ENCODE data around the gene COL20A1.

COL20A1 gene

DNA sequence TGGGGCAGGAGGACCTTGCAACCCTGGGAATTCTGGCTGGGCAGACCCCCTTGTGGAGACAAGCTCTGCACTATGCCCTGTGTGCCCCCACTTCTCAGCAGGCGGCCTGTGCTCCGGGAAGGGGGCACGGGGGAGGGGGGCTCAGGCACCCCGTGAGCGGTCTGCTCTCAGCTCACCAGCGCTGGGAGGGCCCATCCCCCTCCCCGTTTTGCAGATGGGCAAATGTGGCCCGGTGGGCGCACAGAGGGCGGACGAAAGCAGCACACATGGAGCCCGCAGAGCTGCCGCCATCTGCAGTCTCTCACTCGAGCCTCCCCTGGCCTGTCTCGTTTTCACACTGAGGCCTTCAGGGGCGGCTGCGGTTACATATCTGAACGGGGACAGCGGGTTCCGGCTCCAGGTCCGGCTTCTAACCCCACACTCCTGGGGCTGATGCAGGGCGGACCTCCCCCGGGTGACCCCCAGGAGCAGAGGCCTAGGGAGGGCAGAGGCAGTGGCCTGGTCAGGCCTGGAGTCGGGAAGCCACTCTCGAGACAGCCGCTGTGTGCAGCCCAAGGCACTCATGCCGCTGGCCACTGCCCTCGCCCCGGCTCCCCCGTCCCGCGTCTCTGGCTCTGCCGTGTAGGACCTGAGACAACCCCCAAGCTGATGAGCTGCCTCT is 54.2 kb downstream of the COL20A1 start:
- DNase-seq (ENCODE audit: low read depth in 3 of 3, low spot score in 1 of 3) = no peak

DNA sequence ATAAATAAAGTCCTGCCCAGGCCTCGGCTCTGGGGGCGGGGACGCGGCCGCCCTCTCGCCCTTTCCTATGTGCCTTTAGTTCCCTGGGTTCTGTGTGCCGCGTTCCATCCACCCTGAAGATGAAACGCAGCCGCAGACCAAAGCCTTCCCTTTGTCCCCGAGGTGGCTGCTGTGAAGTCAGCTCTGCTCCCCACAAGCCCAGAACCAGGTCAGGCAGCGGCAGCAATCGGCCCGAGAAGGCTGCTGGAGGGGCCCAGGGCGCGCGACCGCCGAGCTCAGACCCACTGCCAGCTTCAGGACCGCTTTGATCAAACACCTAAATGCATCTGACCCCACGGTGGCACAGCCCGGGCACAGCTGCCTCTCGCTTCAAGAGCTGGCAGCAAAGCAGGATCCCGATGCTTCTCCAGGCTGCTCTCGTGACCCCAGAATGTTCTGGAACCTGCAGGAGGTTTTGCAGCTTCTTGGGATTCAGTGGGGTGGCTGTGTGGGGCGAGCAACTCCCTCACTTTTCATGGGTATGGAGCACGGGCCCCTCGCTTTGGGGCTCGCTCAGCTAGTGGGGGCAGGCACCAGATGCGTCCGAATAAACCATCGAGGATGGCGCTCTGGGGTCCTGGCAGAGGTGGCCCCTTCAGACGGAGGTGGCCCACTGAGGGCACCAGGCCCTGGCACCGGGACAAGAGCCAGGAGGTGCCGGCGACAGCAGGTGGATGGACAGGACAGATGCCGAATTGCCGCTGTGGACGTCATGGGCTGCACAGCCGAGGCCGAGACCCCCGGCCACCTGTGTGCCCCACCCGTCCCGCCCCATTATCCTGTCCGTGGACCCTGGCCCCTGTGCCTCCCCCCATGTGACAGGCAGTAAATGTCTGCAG is 55.2 kb downstream of the COL20A1 start:
- DNase-seq (ENCODE audit: low read depth in 3 of 3, low spot score in 1 of 3) = no peak

DNA sequence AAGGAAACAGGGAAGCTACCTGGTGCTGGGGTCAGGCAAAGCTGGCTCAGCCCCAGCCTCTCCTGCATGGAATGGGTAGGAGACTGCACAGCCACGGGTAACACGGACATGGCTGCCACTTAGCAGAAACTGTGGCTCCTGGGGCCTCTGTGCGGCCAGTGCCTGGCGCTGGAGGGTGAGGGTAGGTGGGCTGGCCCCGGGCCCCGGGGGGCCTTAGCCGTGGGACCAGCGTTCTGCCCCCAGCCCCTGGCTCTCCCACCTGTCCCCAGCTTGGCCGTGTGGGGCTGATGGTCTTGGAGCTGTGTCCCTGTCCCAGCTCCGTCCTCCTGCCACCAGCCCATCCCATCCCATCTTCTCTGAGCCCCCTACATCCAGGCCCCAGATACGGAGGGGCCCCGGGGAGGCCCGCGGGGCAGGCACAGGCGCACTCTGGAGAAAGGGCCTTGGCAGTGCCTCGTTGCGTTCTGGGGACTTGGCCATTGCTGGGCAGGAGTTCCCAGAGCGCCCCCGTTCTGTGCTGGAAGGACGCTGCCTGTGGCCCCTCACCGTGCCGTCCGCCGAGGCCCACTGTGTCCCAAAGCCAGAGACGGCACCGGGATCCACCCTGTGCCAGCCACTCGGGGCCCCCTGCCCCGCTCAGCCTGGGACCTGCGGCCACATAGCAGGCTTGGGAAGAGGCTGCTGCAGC is 56.0 kb downstream of the COL20A1 start:
- DNase-seq (ENCODE audit: low read depth in 3 of 3, low spot score in 1 of 3) = no peak

DNA sequence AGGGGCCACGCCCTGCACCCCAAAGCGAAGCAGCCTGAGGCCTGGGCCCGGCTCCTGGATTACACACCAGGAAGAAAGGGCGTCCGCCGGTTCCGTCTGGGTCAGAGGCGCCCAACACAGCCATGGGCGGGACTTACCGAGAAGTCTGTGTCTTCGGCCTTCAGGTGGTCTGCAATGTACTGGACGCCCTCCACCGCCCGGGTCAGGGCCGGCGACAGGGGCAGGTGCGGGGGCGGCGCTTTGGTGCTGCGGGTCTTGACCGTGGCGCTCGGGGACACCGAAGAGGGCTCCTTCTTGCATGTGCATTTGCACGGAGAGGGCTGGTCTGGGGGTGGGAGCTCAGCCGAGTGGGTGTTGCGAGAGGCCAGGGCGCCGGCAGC is 56.5 kb downstream of the COL20A1 start:
- no peak for DNase-seq (ENCODE audit: low read depth in 3 of 3, low spot score in 1 of 3)

DNA sequence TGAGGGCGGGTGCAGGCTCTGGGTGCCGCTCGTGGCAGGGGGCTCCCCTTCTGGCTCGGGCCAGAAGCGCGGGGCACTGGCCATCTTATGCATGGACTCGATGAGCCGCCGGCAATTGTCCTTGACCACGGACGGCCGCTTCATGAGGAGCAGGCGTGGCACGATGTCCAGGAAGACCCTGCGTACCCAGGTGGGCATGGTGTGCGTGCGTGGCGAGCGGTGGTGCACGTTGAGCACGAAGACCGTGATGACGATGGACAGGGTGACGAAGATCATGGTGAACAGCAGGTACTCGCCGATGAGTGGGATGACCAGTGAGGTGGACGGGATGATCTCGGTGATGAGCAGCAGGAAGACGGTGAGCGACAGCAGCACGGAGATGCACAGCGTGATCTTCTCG is 57.2 kb downstream of the COL20A1 start:
- DNase-seq (ENCODE audit: low read depth in 3 of 3, low spot score in 1 of 3) = no peak

DNA sequence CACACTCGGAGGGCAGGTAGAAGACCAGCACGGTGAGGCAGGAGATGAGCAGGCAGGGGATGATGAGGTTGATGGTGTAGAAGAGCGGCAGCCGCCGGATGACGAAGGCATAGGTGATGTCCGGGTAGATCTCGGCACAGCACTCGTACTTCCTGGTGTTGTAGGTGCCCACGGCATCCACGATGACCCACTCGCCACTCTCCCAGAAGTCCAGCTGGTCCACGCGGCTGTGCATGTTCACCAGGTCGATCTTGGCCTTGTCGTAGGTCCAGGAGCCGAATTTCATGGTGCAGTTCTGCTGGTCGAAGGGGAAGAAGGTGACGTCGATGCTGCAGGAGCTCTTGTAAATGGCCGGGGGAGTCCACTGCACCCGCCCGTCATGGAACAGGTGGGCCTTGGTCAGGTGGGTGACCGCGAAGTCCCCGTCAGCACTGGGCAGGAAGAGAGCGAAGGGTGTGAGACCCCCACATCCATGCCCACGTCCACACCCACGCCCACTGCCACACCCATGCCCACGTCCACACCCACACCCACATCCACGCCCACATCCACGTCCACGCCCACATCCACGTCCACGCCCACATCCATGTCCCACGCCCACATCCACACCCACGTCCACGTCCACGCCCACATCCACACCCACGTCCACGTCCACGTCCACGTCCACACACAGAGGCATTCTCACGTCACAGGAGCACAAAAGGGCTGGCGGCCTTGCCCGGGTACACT is 57.8 kb downstream of the COL20A1 start:
- no peak for DNase-seq (ENCODE audit: low read depth in 3 of 3, low spot score in 1 of 3)

DNA sequence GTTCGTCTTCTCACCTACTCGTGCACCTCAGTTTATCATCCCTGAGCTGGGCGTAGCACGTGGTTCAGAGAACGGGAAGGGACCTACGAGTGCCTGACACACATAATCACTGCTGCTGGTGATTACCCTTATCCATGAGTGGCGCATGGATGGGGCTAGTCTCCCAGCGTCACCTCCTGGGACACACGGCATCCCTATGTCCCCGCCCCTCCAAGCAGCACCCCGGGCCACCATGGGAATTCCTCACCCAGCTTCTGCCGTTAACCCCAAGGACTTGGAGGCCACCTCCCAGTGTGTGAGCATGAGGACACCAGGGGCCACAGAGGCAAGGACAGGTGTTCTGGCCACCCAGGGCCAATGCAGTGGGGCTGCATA is 58.3 kb downstream of the COL20A1 start:
- no peak for DNase-seq (ENCODE audit: low read depth in 3 of 3, low spot score in 1 of 3)

DNA sequence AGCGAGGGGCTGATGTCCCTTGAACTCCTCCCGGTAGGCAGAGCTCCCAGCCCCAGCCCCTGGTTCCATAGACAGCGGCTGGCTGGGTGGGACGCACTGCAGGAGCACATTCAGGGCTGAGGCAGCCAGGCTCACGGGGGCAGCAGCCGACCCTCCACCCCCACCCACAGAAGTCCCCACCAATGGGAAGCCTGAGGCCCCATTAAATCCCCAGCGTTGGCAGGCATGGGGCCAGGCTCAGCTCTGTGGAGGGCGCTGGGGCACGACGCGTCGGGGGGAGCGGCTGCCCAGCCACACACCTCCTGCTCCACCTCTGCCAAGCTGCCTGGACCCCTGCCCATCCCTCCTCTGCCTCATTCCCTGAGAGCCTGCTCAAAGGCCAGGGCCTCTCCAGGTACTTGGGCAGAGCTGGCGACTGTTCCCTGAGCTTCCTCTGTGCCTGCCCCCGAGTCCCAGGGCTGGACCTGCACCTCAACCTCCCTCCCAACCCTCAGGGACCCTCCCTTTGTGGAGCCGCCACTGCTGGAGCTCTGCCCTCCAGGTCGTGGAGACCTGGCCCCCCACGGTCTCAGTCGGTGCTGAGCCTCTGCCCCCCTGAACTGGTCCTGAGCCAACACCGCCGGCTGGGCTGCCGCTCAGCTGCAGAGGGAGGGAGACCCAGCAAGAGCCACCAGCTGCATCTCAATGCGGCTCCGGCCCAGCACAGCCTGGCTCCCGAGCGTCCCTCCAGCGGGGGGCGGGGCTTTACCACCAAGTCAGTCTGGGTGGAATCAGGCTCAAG is 59.0 kb downstream of the COL20A1 start:
- DNase-seq (ENCODE audit: low read depth in 3 of 3, low spot score in 1 of 3) = no peak

DNA sequence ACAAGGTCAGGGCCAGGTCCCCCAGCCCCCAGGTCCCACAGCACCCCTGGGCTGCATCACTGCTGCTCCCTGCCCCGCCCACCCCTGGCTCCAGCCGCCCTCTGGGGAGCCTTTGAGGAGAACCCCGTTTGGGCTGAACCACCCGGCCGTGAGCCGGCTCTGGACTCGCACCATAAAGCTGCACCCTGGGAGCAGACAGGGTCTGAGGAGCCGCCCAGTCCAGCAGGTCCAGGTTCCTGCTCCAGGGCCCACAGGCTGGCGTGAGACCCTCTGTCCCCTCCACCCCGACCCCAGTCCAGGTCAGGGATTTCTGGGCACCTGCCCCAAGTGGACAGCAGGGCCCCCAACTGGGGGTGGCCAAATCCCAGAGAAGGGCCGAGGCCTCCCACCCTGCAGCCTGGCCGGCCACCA is 59.8 kb downstream of the COL20A1 start:
- no peak for DNase-seq (ENCODE audit: low read depth in 3 of 3, low spot score in 1 of 3)

DNA sequence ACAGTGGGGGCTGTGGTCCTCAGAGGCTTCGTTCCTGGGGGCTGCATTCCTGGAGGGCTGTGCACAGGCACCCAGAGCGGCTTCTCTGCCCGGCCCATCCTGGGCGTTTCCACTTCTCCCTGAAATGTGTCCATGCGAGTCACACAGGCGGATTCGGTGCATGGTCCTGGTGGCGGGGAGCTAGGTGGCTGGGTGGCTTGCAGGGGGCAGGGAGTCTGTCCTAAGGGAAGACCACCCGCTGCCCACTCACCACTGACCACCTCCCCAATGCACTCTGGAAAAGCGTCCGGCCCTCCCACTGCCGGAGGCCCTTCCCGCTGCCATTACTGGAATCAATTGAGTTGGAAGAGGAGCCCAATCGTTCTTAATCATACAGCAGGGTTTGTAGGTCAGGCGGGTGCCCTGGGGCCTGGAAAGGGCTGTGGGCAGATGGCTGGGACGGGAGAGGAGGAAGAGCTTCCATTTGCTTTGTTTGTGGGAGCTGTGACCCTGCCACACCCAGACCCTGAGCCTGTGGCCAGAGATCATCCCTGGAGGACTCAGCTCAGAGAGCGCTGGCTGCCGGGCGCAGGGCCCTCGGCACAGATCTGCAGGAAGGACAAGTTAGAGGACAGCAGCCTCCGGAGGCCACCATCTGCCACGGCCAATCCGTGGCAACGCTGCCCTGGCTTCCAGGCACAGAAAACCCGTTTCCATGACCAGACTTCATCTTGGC is 61.8 kb downstream of the COL20A1 start:
- DNase-seq (ENCODE audit: low read depth in 3 of 3, low spot score in 1 of 3) = no peak

DNA sequence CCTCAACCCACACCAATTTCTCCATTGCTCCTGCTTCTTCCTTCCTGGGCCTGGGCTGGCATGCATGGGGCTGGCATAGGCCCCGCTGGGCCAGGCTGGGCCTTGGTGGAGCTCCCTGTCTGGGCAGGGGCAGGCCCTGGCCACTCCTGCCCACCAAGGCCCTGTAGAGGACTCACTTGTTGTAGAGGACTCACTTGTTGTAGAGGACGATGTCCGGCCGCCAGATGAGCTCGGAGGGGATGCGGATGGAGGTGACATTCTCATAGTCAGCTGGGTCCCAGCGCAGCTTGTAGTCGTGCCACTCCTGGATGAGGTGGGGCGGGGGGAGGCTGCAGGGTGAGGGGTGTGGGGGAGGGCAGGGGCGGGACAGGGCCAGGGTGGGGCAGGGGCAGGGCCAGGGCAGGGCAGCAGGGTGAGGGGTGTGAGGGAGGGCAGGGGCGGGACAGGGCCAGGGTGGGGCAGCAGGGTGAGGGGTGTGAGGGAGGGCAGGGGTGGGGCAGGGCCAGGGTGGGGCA is 62.9 kb downstream of the COL20A1 start:
- no peak for DNase-seq (ENCODE audit: low read depth in 3 of 3, low spot score in 1 of 3)

DNA sequence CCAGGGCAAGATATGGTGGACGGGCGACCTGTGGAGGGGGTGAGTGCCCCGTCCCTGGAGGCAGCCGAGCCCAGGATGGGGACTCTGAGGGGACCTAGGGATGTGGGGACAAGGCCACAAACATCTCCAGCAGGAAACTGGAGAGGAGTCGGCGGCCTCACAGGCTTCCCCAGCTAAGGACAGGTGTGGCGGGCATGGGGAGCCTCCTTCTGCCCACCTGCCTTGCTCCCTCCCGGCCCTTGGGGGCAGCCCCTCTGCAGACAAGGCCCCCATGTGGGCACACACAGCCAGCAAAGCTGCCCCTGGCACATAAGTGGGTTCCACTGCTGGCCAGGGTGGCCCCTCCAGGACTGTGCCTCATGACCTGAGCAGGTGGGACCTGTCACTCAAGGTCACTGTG is 63.5 kb downstream of the COL20A1 start:
- no peak for DNase-seq (ENCODE audit: low read depth in 3 of 3, low spot score in 1 of 3)

DNA sequence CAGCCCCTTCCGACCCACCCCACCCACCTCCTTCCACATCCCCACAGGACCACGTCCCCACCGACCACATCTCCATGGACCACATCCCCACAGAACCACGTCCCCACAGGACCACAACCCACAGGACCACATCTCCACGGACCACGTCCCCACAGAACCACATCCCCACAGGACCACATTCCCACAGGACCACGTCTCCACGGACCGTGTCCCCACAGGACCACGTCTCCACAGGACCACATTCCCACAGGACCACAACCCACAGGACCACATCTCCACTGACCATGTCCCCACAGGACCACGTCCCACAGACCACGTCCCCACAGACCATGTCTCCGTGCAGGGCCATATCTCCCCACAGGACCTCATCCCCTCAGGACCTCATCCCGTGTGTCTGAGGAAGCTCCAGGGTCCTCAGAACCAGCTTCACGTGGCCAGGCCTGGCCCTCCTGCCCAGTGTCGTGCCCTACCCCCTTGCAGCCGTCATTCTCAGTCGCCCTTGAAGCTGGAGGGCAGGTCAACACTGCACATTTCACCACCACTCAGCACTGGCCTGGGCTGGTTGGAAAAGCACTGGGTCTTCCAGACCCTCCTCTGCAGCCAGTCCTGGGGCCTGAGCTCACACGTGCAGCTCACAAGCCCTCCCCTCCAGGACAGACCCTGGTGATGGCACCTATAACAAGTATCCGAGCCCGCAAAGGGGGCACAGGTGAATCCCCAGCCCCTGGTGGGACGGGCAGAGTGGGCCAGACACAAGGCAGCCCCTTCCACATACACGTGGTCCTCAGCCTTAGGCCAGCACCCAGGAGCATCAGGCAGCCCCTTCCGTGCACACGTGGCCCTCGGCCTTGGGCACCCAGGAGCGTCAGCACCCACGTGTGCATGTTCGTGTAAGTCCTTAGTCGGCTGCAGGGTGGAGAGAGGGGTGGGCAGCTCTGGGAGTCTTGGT is 64.2 kb downstream of the COL20A1 start:
- DNase-seq (ENCODE audit: low read depth in 3 of 3, low spot score in 1 of 3) = no peak

DNA sequence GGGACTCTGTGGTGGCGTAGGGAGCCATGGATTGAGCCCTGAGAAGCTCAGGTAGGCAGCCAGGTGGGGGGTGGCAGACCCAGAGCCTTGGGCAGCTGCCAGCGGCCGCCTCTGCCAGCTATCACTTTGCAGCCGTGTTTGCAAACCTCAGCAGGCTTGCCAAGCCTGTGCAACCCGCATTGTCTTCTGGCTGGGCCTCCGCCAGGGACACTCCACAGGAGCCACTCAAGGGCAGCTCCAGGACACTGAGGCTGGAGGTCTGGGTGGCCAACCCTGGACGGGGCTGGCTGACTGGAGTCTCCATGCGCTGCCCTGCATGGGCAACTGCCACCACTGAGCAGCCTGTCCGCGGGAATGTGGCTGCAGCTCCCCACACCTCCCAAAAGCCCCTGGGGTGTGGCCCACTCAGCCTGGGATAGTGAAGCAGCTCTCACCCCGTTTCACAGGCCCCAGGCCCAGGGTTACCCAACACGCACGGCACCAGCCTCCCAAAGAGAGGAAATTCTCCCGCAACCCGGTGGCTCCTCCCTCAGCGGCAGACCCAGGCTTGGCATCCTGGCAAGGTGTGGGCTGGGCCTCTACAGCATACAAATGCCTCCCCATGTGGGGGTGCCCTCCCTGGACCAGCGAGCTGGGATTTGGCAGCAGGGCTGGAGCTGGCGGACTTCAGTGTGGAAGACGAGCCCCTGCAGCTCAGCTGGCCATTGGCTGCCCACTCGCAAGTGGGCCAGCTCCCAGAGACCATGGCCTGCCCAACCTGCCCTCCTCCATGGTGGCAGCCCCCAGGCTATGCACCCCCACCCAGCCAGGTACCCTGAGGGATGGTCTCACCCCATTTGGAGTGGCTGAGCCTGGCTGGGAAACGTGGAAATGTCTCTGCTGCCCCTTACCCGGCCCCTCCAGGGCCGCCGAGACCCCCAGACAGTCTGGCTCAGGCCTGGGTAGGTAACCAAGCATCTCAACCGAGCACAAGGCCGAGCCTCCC is 65.2 kb downstream of the COL20A1 start:
- no peak for DNase-seq (ENCODE audit: low read depth in 3 of 3, low spot score in 1 of 3)

DNA sequence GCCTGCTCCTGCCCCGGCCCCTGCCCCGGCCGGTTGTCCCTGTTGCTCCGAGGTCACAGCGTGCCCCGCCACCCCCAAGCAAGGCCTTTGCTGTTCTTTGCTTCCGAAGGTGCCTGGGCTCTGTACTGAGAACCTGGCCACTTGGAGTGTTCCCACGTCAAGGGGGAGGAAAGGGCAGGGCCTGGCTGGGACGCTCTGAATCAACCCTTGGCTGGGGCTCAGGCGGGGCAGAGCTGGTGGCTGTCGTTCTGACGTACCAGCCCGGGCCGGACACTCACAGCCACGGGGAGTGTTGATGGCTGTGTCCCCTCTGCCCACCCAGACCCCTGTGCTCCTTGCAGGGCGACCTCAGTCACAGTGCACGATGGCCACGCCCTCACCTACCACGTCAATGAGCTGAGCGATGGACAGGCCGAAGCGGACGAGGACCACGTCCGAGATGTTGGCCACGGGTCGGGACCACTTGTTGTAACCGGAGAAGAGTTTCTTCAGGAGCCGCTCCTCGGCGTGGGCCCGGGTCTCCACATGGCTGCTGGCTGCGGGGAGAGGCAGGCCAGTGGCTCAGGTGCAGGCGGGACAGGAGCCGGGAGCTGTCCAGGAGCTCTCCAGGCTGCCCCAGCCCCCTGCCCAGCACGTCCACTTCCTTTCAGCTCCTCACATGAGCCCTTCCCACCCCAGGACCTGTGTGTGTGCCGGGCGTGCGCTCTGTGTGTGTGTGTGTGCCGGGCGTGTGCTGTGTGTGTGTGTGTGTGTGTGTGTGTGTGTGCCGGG is 66.4 kb downstream of the COL20A1 start:
- no peak for DNase-seq (ENCODE audit: low read depth in 3 of 3, low spot score in 1 of 3)

DNA sequence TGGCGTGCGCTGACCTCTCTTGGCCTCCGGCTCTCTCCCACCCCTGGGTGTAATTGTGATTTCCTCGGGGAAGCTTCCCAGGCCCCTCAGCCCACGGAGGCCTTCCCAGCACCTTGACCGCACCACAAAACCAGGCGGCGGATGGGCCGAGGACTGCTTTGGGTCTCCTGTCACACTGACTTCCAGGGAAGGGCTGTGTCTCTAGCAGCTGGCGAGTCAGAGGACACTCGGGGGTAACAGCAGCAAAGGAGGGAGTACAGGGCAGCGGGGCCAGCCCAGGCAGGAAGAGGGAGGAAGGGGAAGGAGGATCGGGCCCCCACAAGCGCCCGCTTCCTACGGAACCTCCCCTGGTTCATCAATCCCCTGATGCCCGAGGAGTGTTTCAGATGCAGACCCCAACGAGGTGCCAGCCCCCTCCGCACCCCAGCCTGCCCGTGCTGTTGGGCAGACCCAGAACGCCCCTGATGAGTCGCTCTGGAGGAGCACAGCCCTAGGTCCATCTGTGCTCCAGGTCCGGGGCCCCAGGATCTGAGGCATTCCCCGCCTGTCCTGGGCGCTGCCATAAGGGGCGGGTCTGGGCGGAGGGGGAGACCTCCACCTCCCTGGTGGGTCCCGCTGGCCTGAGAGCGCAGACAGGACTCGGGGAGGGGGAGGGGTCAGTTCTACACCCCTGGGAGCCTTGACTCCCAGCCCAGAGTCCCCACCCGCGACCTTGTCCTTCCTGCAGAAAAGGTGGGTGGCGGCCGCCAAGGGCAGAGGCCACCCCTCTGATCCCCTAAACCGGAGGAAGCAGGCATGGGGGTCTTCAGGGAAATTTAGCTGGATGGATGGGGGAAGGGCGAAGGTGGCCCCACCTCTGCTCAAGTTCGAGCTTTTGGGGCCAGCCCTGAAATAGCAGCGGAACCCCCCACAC is 67.2 kb downstream of the COL20A1 start:
- no peak for DNase-seq (ENCODE audit: low read depth in 3 of 3, low spot score in 1 of 3)
